ENCODE data around the gene YPEL5. TPM values are rescaled to one million over a fixed set of nuclear protein-coding genes. Genes with fewer than 3 reads are reported as not detected.

The YPEL5 gene
- polyA plus RNA-seq, 1 of the 3 experiments (the other 2 are of a cell fraction) = 60.5 TPM

GRCh38 chr2:30206461-30207430 is 59.9 kb downstream of the YPEL5 start:
- Histone ChIP-seq H3K4me1 (ENCODE audit: control insufficient read depth in 1 of 2, insufficient read depth in 2 of 2, low read depth in 1 of 2, low read length in 1 of 2) (peaks cover 0 to 10% of the 10 kb centered on the region in 2 experiments; a peak in 2 of 4 replicates), H3K36me3 (replicated peaks in 1 of 2; ENCODE audit: control insufficient read depth in 1 of 2, insufficient read depth in 2 of 2, low read length in 1 of 2) (no peaks in the 10 kb centered on the region), H3K27me3 (ENCODE audit: insufficient read depth) (no peaks in the 10 kb centered on the region; the same call in 1 of the 2 replicates), H4K20me1 (ENCODE audit: insufficient read depth) (no peaks in the 10 kb centered on the region), H3K27ac (ENCODE audit: low read depth in 2 of 2, low read length in 1 of 2) (no peak overlapping the region), H3F3A (replicated peaks; ENCODE audit: insufficient read depth) (no peaks in the 10 kb centered on the region), H3K9ac (no peak overlapping the region), H2AFZ (ENCODE audit: low read depth) (no peak overlapping the region), H3K9me2 (no peaks in the 10 kb centered on the region), H3K4me2 (no peak overlapping the region), H3K79me2 (ENCODE audit: insufficient read depth) (no peaks in the 10 kb centered on the region), H3K9me3 (no peaks in the 10 kb centered on the region), H3K4me3 (ENCODE audit: low read depth in 2 of 2, low read length in 1 of 2) (no peak overlapping the region)
- ChIA-PET POLR2A (interaction anchor here (0.6 to 1.2 kb wide), 3 partner anchors 18 to 54 kb away, joined by 4 to 5 read pairs (median 4); no protein-coding TSS in a partner anchor), CTCF (interaction anchor here (0.6 to 12.8 kb wide), 23 partner anchors 9 to 1128 kb away, joined by 3 to 573 read pairs (median 4); partner anchors contain the start of gene LBH)
- DNase-seq = no peak
- TF ChIP-seq RXRA (IDR thresholded peaks at IDR 0.05; ENCODE audit: borderline replicate concordance, low read depth) (no peak), RCOR1 (IDR thresholded peaks at IDR 0.05; ENCODE audit: low read length) (no peak), POLR2AphosphoS5 (IDR thresholded peaks at IDR 0.05; ENCODE audit: low read depth, low read length) (no peak), SMC3 (IDR thresholded peaks at IDR 0.05; ENCODE audit: low read depth, low read length) (no peak), NFIC (IDR thresholded peaks at IDR 0.05; ENCODE audit: borderline replicate concordance) (no peak), FOSL2 (IDR thresholded peaks at IDR 0.05; ENCODE audit: borderline replicate concordance, low read depth) (no peak), YY1 (IDR thresholded peaks at IDR 0.05; ENCODE audit: low read depth) (no peak), JUND (IDR thresholded peaks at IDR 0.05) (no peak), EZH2phosphoT487 (IDR thresholded peaks at IDR 0.05; ENCODE audit: borderline replicate concordance, low read depth) (no peak), TAF1 (IDR thresholded peaks at IDR 0.05; ENCODE audit: borderline replicate concordance, low read depth, low read length) (no peak), ELF1 (IDR thresholded peaks at IDR 0.05) (no peak)
- TF ChIP-seq, protein P1, sequence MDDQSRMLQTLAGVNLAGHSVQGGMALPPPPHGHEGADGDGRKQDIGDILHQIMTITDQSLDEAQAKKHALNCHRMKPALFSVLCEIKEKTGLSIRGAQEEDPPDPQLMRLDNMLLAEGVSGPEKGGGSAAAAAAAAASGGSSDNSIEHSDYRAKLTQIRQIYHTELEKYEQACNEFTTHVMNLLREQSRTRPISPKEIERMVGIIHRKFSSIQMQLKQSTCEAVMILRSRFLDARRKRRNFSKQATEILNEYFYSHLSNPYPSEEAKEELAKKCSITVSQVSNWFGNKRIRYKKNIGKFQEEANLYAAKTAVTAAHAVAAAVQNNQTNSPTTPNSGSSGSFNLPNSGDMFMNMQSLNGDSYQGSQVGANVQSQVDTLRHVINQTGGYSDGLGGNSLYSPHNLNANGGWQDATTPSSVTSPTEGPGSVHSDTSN (IDR thresholded peaks at IDR 0.05) = no peak
- TF ChIP-seq, protein P2, sequence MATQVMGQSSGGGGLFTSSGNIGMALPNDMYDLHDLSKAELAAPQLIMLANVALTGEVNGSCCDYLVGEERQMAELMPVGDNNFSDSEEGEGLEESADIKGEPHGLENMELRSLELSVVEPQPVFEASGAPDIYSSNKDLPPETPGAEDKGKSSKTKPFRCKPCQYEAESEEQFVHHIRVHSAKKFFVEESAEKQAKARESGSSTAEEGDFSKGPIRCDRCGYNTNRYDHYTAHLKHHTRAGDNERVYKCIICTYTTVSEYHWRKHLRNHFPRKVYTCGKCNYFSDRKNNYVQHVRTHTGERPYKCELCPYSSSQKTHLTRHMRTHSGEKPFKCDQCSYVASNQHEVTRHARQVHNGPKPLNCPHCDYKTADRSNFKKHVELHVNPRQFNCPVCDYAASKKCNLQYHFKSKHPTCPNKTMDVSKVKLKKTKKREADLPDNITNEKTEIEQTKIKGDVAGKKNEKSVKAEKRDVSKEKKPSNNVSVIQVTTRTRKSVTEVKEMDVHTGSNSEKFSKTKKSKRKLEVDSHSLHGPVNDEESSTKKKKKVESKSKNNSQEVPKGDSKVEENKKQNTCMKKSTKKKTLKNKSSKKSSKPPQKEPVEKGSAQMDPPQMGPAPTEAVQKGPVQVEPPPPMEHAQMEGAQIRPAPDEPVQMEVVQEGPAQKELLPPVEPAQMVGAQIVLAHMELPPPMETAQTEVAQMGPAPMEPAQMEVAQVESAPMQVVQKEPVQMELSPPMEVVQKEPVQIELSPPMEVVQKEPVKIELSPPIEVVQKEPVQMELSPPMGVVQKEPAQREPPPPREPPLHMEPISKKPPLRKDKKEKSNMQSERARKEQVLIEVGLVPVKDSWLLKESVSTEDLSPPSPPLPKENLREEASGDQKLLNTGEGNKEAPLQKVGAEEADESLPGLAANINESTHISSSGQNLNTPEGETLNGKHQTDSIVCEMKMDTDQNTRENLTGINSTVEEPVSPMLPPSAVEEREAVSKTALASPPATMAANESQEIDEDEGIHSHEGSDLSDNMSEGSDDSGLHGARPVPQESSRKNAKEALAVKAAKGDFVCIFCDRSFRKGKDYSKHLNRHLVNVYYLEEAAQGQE (IDR thresholded peaks at IDR 0.05; ENCODE audit: low read depth, low read length) = no peak
- TF ChIP-seq, protein P3, sequence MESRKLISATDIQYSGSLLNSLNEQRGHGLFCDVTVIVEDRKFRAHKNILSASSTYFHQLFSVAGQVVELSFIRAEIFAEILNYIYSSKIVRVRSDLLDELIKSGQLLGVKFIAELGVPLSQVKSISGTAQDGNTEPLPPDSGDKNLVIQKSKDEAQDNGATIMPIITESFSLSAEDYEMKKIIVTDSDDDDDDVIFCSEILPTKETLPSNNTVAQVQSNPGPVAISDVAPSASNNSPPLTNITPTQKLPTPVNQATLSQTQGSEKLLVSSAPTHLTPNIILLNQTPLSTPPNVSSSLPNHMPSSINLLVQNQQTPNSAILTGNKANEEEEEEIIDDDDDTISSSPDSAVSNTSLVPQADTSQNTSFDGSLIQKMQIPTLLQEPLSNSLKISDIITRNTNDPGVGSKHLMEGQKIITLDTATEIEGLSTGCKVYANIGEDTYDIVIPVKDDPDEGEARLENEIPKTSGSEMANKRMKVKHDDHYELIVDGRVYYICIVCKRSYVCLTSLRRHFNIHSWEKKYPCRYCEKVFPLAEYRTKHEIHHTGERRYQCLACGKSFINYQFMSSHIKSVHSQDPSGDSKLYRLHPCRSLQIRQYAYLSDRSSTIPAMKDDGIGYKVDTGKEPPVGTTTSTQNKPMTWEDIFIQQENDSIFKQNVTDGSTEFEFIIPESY (IDR thresholded peaks at IDR 0.05; ENCODE audit: borderline replicate concordance, low read depth) = no peak
- WGBS (ENCODE audit: low lambda C conversion rate) = 70% methylated on average over 9 of the region's 9 CpGs

All from SK-N-SH (cell line).